ENCODE data around the gene TUBG1. TPM values are rescaled to one million over a fixed set of nuclear protein-coding genes. Genes with fewer than 3 reads are reported as not detected.

The TUBG1 gene
- total and polyA plus RNA-seq, 10 of the 15 experiments (the other 5 are each of a cell fraction or from before 2014, with no cell fraction given): 40.0 to 256 (median 107) TPM

GRCh38 chr17:42561897-42562387 lies 47.5 kb upstream of the TUBG1 start, which contains the start of gene COASY (continued):
- TF ChIP-seq REST (IDR thresholded peaks at IDR 0.05; ENCODE audit: low read depth, low read length): no peak
- no peak for TF ChIP-seq EZH2 (IDR thresholded peaks at IDR 0.05; ENCODE audit: borderline replicate concordance, control insufficient read depth, low read depth, low read length)
- peak; percentile 77 to 85 for TF ChIP-seq IKZF2 (IDR thresholded peaks at IDR 0.05)
- TF ChIP-seq CREB1 (IDR thresholded peaks at IDR 0.05; ENCODE audit: low read depth): peak; percentile 69
- TF ChIP-seq RBBP5 (conservative IDR thresholded peaks at IDR 0.05): no peak
- TF ChIP-seq BCL3 (IDR thresholded peaks at IDR 0.05; ENCODE audit: borderline replicate concordance, insufficient read depth, low read depth, low read length, poor library complexity, severe bottlenecking): peak; percentile 25
- TF ChIP-seq CBX5 (IDR thresholded peaks at IDR 0.05; ENCODE audit: low read depth): no peak
- no peak for TF ChIP-seq MYC (IDR thresholded peaks at IDR 0.05; ENCODE audit: insufficient read depth, insufficient read length, insufficient replicate concordance, low read length, severe bottlenecking)
- TF ChIP-seq CEBPB (IDR thresholded peaks at IDR 0.05; ENCODE audit: borderline replicate concordance in 1 of 2, low read depth in 2 of 2, low read length in 2 of 2): no peak
- TF ChIP-seq PML (IDR thresholded peaks at IDR 0.05; ENCODE audit: low read length): peak; percentile 55; the same call in 1 of the 2 replicates
- no peak for TF ChIP-seq ZNF592 (IDR thresholded peaks at IDR 0.05)
- peak; percentile 92 for TF ChIP-seq GABPA (IDR thresholded peaks at IDR 0.05; ENCODE audit: low read depth)
- TF ChIP-seq ZBTB40 (IDR thresholded peaks at IDR 0.05; ENCODE audit: borderline replicate concordance): peak; percentile 94
- TF ChIP-seq SRF (IDR thresholded peaks at IDR 0.05; ENCODE audit: low read depth in 2 of 2, low read length in 2 of 2): 0 out of 4 replicates have a peak, but pooled peaks of 1 of the 2 experiments have one; percentile 11
- no peak for TF ChIP-seq NFYA (IDR thresholded peaks at IDR 0.05; ENCODE audit: borderline replicate concordance, low read depth, low read length)
- peak; percentile 91 for TF ChIP-seq IKZF1 (conservative IDR thresholded peaks at IDR 0.05)
